HS-27A (cell line): Measurements from ENCODE around the gene MEGF11.
"Not testable (repeated sequence)": the region's sequence is repeated elsewhere in the genome, so short reads cannot be mapped to it uniquely, and the experiment has no call there.

ENCODE experiments used
- DNase-seq: peaks from one replicate; pipeline ENCODE4 v3.0.0-alpha.2; 2012; ENCODE audit warnings: low read depth, missing footprints

MEGF11 gene

DNA sequence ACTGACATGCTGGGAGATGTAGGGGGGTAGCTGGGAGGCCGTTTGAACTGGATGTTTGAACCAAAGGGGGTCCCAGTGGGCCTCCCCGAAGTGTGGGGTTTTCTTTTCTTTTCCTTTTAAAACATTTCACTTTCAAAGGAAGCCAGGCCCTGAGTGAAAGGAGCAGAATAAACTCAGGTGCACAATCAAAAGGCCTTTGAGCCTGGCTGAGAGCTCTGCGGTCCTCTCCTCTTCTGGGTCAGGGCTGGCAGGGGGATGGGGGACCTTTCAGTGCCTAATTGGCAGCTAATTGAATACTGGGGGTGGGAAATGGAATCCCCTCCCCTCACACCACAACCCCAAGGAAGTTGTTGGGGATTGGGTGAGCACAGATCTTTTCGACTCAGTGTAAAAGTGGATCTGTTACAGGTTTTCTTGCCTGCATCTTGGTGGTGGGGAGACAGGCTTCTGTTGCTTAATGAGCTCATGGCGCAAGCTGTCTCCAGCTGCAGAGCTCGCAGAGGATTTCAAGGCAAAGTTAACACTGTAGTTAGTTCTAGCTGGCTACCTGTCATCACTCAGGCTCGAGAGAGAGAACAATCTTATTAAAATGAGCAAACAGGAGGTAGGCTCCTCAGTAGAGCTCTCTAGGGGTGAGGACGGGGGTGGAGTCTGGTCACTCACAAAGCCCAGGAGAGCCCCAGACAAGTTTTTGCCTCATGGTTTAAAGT is 251.7 kb downstream of the MEGF11 start:
- no peak for DNase-seq

DNA sequence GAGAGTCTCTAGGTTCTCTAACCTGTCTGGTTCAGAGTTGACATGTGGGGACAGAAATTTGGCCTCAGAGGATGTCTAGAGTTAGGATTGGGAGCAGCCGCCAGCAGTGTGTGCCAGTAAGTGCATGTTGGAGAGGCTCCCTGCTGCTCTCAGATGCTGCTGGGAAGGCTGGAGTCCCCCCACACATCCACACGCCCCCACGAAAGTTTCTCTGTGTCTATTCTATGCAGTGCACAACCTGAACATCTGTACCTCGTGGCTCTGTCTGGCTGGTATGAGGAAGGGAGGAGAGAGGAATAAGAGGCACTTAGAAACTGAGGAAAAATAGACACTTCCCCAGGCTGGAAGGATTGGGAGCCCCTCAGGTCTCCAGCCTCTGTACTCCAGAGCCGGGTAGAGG is 252.5 kb downstream of the MEGF11 start:
- DNase-seq = no peak

- no peak for DNase-seq
Observed at GRCh38 chr15:65998486-65998885, 255.1 kb downstream of the MEGF11 start.

DNA sequence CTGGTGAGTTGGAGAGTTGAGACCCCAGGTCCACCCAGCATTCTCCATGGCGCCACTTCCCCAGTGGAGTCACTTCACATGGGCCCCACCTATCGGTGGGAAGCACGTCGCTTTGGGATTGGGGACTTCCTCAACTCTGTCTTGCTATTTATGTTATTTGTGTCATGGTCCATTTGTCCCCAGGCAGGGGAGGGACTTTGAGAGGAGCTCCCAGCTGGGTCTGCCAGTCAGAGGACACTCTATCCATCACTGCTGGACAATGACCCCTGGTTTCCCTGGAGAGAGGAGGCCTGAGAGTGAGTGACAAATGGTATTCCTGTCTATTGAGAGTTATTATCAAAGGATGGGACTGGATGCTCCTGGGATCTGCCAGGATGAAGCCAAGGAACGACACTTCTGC is 256.6 kb downstream of the MEGF11 start:
- no peak for DNase-seq

- DNase-seq = no peak
Observed at GRCh38 chr15:65994832-65995231, 258.7 kb downstream of the MEGF11 start.

DNA sequence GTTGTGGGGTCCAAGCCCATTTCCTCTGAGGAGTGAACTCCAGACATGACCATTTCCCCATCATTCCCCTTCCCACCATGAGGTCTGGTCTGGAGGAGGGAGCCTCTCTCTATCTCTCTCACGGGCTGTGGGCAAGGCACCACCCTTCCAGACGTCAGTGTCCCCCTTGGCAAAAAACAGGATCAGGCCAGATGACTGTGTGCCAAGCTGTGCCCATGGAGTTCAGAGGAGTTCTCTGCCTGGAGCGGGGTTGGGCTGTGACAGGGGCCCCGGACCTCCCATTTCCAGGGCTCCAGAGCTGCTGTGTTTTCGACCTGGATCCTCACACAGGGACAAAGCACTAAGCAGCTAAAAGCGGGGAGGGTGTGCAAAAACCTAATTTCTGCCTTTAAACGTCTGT is 259.8 kb downstream of the MEGF11 start:
- no peak for DNase-seq

GRCh38 chr15:65993236-65993635 is 260.3 kb downstream of the MEGF11 start:
- DNase-seq = no peak

GRCh38 chr15:65991721-65992483 is 261.6 kb downstream of the MEGF11 start:
- no peak for DNase-seq

- no peak for DNase-seq
Observed at GRCh38 chr15:65990298-65990981, 263.1 kb downstream of the MEGF11 start.

DNA sequence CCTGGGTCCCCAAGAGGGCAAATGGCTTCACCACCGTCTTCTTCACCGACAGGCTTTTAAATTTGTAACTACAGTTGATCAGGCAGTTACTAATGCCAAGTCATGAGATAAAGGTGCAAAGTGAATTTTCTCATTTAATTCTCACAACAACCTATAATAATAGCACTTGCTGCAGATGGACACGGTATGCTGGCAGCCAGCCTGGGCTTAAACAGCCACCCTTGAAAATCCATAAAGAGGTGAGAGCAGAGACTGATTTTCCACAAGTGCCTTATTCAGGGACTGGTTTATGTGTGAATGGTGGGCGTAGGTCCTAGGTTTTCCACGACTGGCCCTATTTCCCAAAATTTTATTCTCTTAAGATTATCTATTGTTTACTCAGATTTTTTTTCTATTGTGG is 266.4 kb downstream of the MEGF11 start:
- DNase-seq = no peak

DNA sequence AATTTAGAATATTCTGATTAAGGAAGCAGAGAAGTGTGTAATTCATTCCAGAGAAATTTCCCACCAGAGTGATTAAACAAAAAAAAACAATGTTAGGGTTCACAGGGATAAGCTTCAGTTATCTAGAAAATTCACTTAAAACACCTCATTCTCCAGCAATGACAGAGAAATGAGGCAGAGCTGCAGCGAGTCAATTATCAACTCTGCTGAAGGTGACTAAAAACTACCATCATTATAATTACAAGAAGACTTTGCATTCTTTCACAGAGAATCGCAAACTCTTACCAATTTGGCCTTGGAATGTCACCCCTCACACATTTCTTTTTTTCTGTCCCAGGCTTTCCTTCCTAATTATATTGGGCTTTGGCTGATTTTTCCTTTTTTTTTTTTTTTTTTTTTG is 267.1 kb downstream of the MEGF11 start:
- DNase-seq = no peak

DNA sequence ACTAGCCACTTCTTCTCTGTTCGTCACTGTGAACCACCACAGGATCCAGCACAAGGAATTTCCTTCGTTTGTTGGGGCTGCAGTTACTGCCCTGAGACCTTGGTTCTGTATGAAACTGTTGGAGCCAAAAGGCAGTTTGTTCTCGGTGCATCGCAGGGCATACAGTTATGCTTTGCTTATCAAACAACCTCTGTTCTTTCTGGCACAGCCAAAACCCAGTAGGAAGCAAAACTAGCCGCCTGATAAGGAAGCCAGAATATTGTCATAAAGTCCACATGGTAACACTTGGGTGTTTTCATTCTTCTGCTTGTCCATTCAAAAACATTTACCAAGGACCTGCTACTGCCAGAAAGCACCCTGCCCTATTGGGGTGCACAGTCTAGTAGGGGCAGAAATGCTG is 268.2 kb downstream of the MEGF11 start:
- DNase-seq = no peak

GRCh38 chr15:65982627-65983322 is 270.8 kb downstream of the MEGF11 start:
- DNase-seq = no peak

DNA sequence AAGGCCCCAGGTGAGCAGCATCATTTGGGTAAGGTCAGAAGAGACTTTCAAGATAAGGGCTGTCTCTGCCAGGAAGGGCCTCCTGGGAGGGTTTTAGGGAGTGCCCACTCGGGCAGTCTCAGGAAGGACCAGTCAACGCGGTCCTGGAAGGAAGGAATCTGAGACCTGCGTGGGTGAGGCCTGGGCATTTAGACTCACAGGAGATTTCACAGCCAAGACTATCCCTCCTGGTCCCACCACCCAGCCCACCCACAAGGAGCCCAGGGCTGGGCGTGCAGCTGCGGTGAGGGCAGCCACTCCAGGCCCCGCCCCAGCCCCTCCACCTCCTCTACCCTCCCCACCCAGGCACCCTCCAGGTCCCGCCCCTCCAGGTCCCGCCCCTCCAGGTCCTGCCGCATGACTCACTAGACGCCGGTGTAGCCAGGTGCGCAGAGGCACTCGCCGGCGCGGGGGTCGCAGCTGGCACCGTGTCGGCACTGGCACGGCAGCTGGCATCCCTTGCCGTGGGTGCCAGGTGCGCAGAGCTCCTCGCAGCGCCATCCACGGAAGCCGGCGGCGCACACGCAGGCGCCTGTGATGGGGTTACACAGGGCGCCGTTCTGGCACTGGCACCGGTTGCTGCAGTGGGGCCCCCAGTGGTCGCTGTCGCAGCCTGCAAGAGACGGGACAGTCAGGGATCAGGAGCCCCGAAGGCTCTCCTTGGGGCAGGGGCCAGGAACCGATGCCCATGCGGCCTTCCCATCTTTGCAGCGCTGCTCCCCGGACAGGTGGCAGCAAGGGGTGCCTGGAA is 271.5 kb downstream of the MEGF11 start:
- no peak for DNase-seq

DNA sequence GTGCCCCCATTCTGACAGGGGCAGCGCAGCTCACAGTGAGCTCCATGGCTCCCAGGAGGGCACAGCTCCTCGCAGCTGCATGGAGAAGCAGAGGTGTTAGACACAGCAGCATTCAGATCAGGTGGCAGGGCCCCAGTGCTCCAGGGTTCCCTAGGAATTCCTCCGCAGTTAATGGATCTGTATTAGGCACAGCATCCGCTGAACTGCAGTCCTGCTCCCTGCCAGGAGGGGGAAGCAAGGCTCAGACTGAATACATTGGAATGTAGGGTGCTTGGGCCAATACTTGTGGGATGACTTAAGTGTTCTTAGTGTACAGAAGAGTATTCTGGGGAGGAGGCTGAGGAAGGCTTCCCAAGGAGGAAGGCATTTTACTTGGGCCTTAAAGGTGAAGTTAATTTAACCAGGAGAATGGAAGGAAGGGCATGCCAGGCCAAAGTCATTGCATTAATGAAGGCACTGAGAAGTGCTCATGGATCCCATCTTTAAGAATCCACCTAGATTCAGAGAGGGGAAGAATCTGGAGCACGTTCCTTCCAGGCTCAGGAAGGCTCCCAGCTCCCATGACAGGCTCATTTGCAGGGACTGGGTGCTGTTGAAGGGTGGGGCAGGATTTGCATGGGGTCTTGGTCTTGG is 272.6 kb downstream of the MEGF11 start:
- peak; percentile 51 for DNase-seq

- DNase-seq = no peak
Observed at GRCh38 chr15:65979837-65980236, 273.7 kb downstream of the MEGF11 start.

GRCh38 chr15:65979316-65979715 is 274.2 kb downstream of the MEGF11 start:
- no peak for DNase-seq

DNA sequence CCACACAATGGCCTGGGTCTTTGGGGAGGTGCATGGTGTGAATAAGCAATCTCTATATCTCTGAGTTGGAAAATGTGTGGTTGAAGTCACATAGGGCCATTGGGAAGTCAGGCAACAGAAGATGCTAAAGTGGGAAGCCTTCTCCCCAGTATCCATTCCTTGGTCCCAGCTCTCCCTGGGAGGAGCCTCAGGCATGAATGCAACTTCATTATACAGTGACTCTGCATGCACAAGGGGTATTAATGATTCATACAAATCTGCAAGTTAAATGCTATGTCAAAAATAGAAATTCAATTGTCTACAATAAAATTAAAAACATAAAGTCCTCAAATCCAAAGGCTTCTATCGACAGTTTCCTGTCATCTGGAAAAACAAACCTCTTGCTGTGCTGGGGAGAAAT is 275.4 kb downstream of the MEGF11 start:
- no peak for DNase-seq

- not testable (repeated sequence) for DNase-seq
Observed at GRCh38 chr15:65976196-65976595, 277.4 kb downstream of the MEGF11 start.

DNA sequence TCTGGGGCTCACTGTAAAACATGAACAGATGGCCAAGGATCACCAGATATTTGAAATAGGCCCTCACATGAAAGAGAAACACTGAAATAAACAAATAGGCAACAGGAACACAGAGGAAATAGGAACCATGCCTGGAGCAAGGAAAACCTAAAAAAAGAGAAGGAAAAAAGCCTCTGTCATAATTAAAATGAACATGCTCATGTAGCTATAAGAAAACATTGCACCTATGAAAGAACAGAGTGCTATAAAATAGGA is 281.9 kb downstream of the MEGF11 start:
- DNase-seq = no peak

GRCh38 chr15:65970937-65971740 is 282.4 kb downstream of the MEGF11 start:
- no peak for DNase-seq
